ENCODE data around the gene RALY.

Gene RALY

DNA sequence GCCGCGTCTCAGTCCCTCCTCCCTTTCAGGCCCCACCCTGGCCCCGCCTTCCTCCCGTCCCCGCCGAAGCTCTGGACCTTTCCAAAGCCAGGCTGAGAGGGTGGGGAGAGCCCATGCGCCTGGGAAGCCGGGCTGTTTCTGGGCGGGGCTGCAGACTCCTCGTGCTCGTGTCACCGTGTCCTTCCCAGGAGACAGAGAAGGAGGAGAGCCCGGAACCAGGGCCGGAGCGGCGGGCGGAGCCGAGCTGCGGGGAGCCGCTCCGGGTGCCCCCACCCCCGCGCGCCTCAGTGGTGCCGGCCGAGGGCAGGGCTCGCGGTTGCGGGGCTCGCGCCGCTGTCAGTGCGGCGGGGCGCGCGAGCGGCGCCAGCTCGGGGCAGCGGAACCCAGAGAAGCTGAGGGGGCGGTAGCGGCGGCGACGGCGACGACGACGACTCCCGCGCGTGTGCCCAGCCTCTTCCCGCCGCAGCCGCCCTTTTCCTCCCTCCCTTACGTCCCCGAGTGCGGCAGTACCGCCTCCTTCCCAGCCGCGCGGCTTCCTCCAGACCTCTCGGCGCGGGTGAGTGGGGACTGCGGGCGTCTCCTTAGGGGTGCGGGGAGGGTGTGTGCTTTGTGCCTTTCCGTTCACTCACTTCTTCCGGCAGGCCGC, at the start of gene RALY:
RALY (plus strand) TSS at position 336 of the 646 bp plus-strand sequence. CDS start 78,164 bp downstream, outside the sequence.
- H3K4me3 ChIP-seq (ENCODE audit: low read depth in 1 of 5, low read length in 5 of 5), result peak within 1 kb of the TSS; percentile 84 to 100 (median 91)
- H3K27ac ChIP-seq (ENCODE audit: low read depth, low read length), result peak within 1 kb of the TSS; percentile 93
- peaks cover 14 to 47% (median 37%) of the 10 kb centered on the region in 5 donors for H3K4me1 ChIP-seq (ENCODE audit: control insufficient read depth in 5 of 5, insufficient read depth in 5 of 5, low read length in 5 of 5)
- H3K27me3 ChIP-seq (ENCODE audit: control insufficient read depth in 5 of 5, insufficient read depth in 4 of 5, low read length in 5 of 5), result no peaks in the 10 kb centered on the region
- no peaks in the 10 kb centered on the region for H3K36me3 ChIP-seq (ENCODE audit: control insufficient read depth in 5 of 5, insufficient read depth in 5 of 5, low read length in 5 of 5)
- H3K9ac ChIP-seq (ENCODE audit: low read length in 5 of 5), result peak within 1 kb of the TSS; percentile 82 to 95 (median 91)
- no peaks in the 10 kb centered on the region for H3K9me3 ChIP-seq (ENCODE audit: control insufficient read depth in 5 of 5, low read length in 5 of 5)

DNA sequence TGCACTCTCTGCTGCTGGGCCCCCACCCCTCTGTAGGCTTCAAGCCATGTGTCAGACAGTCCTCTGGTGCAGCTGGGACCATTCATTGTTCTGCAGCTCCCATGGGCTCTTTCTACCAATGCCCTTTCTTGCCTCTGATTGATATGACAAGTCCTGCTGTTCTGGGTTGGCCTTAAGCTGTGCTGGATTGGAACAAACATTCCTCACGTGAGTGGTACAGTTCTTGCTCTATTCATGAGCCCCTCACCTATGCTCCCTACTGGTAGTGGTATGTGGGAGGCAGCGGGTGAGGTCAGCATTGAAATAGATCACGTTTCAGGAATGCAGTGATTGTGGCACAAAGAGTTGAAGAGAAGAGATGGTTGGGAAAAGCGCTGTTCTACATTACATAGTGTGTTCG, 48.8 kb upstream of the RALY start:
- Histone ChIP-seq H3K9ac (ENCODE audit: low read length in 5 of 5) (no peak overlapping the region), H3K9me3 (ENCODE audit: control insufficient read depth in 5 of 5, low read length in 5 of 5) (peaks cover 11 to 24% (median 22%) of the 10 kb centered on the region in 5 donors), H3K27me3 (ENCODE audit: control insufficient read depth in 5 of 5, insufficient read depth in 4 of 5, low read length in 5 of 5) (no peaks in the 10 kb centered on the region), H3K27ac (ENCODE audit: low read depth, low read length) (no peak overlapping the region), H3K4me3 (ENCODE audit: low read depth in 1 of 5, low read length in 5 of 5) (no peak overlapping the region), H3K4me1 (ENCODE audit: control insufficient read depth in 5 of 5, insufficient read depth in 5 of 5, low read length in 5 of 5) (no peaks in the 10 kb centered on the region), H3K36me3 (ENCODE audit: control insufficient read depth in 5 of 5, insufficient read depth in 5 of 5, low read length in 5 of 5) (no peaks in the 10 kb centered on the region)

DNA sequence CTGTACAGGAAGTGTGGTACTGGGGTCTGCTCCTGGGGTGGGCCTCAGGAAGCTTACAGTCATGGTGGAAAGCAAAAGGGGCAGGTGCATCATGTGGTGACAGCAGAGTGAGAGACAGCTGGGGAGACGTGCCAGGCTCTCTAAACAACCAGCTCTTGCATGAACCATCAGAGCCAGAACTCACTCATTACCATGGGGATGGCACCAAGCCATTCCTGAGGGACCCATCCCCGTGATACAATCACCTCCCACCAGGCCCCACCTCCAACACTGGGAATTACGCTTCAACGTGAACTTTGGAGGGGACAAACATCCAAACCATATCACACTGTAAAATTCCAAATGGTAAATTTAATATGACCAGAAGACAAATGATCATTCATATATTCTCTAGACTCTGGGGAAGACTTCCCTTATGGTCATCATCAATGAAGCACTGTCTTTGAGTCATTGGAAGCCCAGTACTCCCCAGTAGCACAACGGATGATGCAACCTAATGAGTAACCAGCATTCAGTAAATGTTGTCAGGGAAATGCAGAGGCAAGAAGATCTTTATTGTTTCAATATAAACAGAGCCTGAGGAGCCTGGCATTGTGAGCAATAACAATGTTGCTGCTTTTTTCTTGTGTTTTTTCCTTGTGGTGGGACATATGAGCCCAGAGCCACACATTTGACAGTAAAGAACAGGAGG, 48.2 kb upstream of the RALY start:
- Histone ChIP-seq H3K36me3 (ENCODE audit: control insufficient read depth in 5 of 5, insufficient read depth in 5 of 5, low read length in 5 of 5) (no peaks in the 10 kb centered on the region), H3K27me3 (ENCODE audit: control insufficient read depth in 5 of 5, insufficient read depth in 4 of 5, low read length in 5 of 5) (no peaks in the 10 kb centered on the region), H3K4me1 (ENCODE audit: control insufficient read depth in 5 of 5, insufficient read depth in 5 of 5, low read length in 5 of 5) (no peaks in the 10 kb centered on the region), H3K4me3 (ENCODE audit: low read depth in 1 of 5, low read length in 5 of 5) (no peak overlapping the region), H3K9ac (ENCODE audit: low read length in 5 of 5) (no peak overlapping the region), H3K9me3 (ENCODE audit: control insufficient read depth in 5 of 5, low read length in 5 of 5) (peaks cover 11 to 24% (median 22%) of the 10 kb centered on the region in 5 donors), H3K27ac (ENCODE audit: low read depth, low read length) (no peak overlapping the region)

GRCh38 chr20:33947709-33948295, 45.9 kb upstream of the RALY start:
- Histone ChIP-seq H3K9me3 (ENCODE audit: control insufficient read depth in 5 of 5, low read length in 5 of 5) (peaks cover 11 to 24% (median 22%) of the 10 kb centered on the region in 5 donors), H3K4me1 (ENCODE audit: control insufficient read depth in 5 of 5, insufficient read depth in 5 of 5, low read length in 5 of 5) (no peaks in the 10 kb centered on the region), H3K36me3 (ENCODE audit: control insufficient read depth in 5 of 5, insufficient read depth in 5 of 5, low read length in 5 of 5) (no peaks in the 10 kb centered on the region), H3K27me3 (ENCODE audit: control insufficient read depth in 5 of 5, insufficient read depth in 4 of 5, low read length in 5 of 5) (no peaks in the 10 kb centered on the region), H3K27ac (ENCODE audit: low read depth, low read length) (no peak overlapping the region), H3K4me3 (ENCODE audit: low read depth in 1 of 5, low read length in 5 of 5) (peak overlapping the region in 1 of 5 donors; percentile 28), H3K9ac (ENCODE audit: low read length in 5 of 5) (no peak overlapping the region)

GRCh38 chr20:33948480-33948879, 45.2 kb upstream of the RALY start:
- Histone ChIP-seq H3K4me3 (ENCODE audit: low read depth in 1 of 5, low read length in 5 of 5) (peak overlapping the region in 2 of 5 donors; percentile 4 to 28), H3K9ac (ENCODE audit: low read length in 5 of 5) (no peak overlapping the region), H3K36me3 (ENCODE audit: control insufficient read depth in 5 of 5, insufficient read depth in 5 of 5, low read length in 5 of 5) (no peaks in the 10 kb centered on the region), H3K27ac (ENCODE audit: low read depth, low read length) (no peak overlapping the region), H3K4me1 (ENCODE audit: control insufficient read depth in 5 of 5, insufficient read depth in 5 of 5, low read length in 5 of 5) (no peaks in the 10 kb centered on the region), H3K27me3 (ENCODE audit: control insufficient read depth in 5 of 5, insufficient read depth in 4 of 5, low read length in 5 of 5) (no peaks in the 10 kb centered on the region), H3K9me3 (ENCODE audit: control insufficient read depth in 5 of 5, low read length in 5 of 5) (peaks cover 11 to 24% (median 22%) of the 10 kb centered on the region in 5 donors)

DNA sequence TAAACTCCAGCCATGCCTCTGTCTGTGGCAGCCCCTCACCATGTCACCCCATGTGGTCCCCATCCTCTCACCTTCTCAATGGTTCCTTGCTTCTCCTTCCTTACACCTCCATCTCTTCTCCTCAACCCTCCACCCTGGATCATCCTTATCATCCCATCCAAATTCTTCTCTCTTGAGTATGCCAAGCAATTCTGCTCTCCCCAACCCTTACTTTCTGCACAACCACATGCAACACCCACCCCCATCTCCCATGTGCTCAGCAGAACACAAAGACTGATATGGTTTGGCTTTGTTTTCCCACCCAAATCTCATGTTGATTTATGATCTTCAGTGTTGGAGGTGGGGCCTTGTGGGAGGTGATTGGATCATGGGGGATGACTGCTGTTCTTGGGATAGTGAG, 42.5 kb upstream of the RALY start:
- H3K36me3 ChIP-seq (ENCODE audit: control insufficient read depth in 5 of 5, insufficient read depth in 5 of 5, low read length in 5 of 5), result no peaks in the 10 kb centered on the region
- H3K9me3 ChIP-seq (ENCODE audit: control insufficient read depth in 5 of 5, low read length in 5 of 5), result peaks cover 11 to 24% (median 22%) of the 10 kb centered on the region in 5 donors
- no peak overlapping the region for H3K4me3 ChIP-seq (ENCODE audit: low read depth in 1 of 5, low read length in 5 of 5)
- no peak overlapping the region for H3K9ac ChIP-seq (ENCODE audit: low read length in 5 of 5)
- H3K27me3 ChIP-seq (ENCODE audit: control insufficient read depth in 5 of 5, insufficient read depth in 4 of 5, low read length in 5 of 5), result no peaks in the 10 kb centered on the region
- H3K27ac ChIP-seq (ENCODE audit: low read depth, low read length), result no peak overlapping the region
- no peaks in the 10 kb centered on the region for H3K4me1 ChIP-seq (ENCODE audit: control insufficient read depth in 5 of 5, insufficient read depth in 5 of 5, low read length in 5 of 5)

DNA sequence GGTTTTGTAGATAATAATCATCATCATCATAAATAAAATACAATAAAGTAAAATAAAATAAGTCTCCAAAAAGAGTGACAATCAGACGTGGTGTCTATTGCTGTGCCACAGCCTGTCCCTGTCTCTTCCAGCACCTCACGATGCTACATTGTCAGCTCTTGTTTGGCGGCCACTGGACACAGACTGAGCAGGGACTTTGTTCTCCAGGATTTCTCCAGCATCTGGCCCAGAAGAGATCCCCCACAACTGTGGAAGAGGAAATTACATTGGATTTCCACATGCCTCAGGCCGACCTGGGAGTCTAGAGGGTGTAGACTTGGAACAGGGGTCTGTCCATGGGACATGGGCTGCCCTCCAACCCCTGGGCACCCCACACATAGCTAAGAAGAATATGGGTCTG, 39.2 kb upstream of the RALY start:
- H3K27ac ChIP-seq (ENCODE audit: low read depth, low read length), result no peak overlapping the region
- H3K4me3 ChIP-seq (ENCODE audit: low read depth in 1 of 5, low read length in 5 of 5), result no peak overlapping the region

GRCh38 chr20:33963751-33964150, 30.0 kb upstream of the RALY start:
- Histone ChIP-seq H3K4me3 (ENCODE audit: low read depth in 1 of 5, low read length in 5 of 5) (no peak overlapping the region), H3K36me3 (ENCODE audit: control insufficient read depth in 5 of 5, insufficient read depth in 5 of 5, low read length in 5 of 5) (no peaks in the 10 kb centered on the region), H3K9me3 (ENCODE audit: control insufficient read depth in 5 of 5, low read length in 5 of 5) (peaks cover 0 to 3% (median 0%) of the 10 kb centered on the region in 5 donors), H3K27me3 (ENCODE audit: control insufficient read depth in 5 of 5, insufficient read depth in 4 of 5, low read length in 5 of 5) (no peaks in the 10 kb centered on the region), H3K9ac (ENCODE audit: low read length in 5 of 5) (no peak overlapping the region), H3K27ac (ENCODE audit: low read depth, low read length) (no peak overlapping the region), H3K4me1 (ENCODE audit: control insufficient read depth in 5 of 5, insufficient read depth in 5 of 5, low read length in 5 of 5) (peaks cover 0 to 5% (median 0%) of the 10 kb centered on the region in 5 donors)

More for the DNA sequence above, 39.2 kb upstream of the RALY start:
- H3K9ac ChIP-seq (ENCODE audit: low read length in 5 of 5), result no peak overlapping the region
- H3K4me1 ChIP-seq (ENCODE audit: control insufficient read depth in 5 of 5, insufficient read depth in 5 of 5, low read length in 5 of 5), result no peaks in the 10 kb centered on the region
- no peaks in the 10 kb centered on the region for H3K36me3 ChIP-seq (ENCODE audit: control insufficient read depth in 5 of 5, insufficient read depth in 5 of 5, low read length in 5 of 5)
- H3K9me3 ChIP-seq (ENCODE audit: control insufficient read depth in 5 of 5, low read length in 5 of 5), result peaks cover 0 to 3% (median 3%) of the 10 kb centered on the region in 5 donors
- no peaks in the 10 kb centered on the region for H3K27me3 ChIP-seq (ENCODE audit: control insufficient read depth in 5 of 5, insufficient read depth in 4 of 5, low read length in 5 of 5)

GRCh38 chr20:33964441-33964840, 29.3 kb upstream of the RALY start:
- no peaks in the 10 kb centered on the region for H3K36me3 ChIP-seq (ENCODE audit: control insufficient read depth in 5 of 5, insufficient read depth in 5 of 5, low read length in 5 of 5)
- H3K4me3 ChIP-seq (ENCODE audit: low read depth in 1 of 5, low read length in 5 of 5), result no peak overlapping the region
- H3K27ac ChIP-seq (ENCODE audit: low read depth, low read length), result no peak overlapping the region
- H3K9me3 ChIP-seq (ENCODE audit: control insufficient read depth in 5 of 5, low read length in 5 of 5), result peaks cover 0 to 3% (median 0%) of the 10 kb centered on the region in 5 donors
- no peaks in the 10 kb centered on the region for H3K27me3 ChIP-seq (ENCODE audit: control insufficient read depth in 5 of 5, insufficient read depth in 4 of 5, low read length in 5 of 5)
- H3K9ac ChIP-seq (ENCODE audit: low read length in 5 of 5), result no peak overlapping the region
- H3K4me1 ChIP-seq (ENCODE audit: control insufficient read depth in 5 of 5, insufficient read depth in 5 of 5, low read length in 5 of 5), result peaks cover 0 to 5% (median 0%) of the 10 kb centered on the region in 5 donors

- no peak overlapping the region for H3K27ac ChIP-seq (ENCODE audit: low read depth, low read length)
- peaks cover 0 to 3% (median 0%) of the 10 kb centered on the region in 5 donors for H3K9me3 ChIP-seq (ENCODE audit: control insufficient read depth in 5 of 5, low read length in 5 of 5)
- no peaks in the 10 kb centered on the region for H3K27me3 ChIP-seq (ENCODE audit: control insufficient read depth in 5 of 5, insufficient read depth in 4 of 5, low read length in 5 of 5)
- no peak overlapping the region for H3K4me3 ChIP-seq (ENCODE audit: low read depth in 1 of 5, low read length in 5 of 5)
- no peak overlapping the region for H3K9ac ChIP-seq (ENCODE audit: low read length in 5 of 5)
- H3K4me1 ChIP-seq (ENCODE audit: control insufficient read depth in 5 of 5, insufficient read depth in 5 of 5, low read length in 5 of 5), result peaks cover 0 to 5% (median 0%) of the 10 kb centered on the region in 5 donors
- no peaks in the 10 kb centered on the region for H3K36me3 ChIP-seq (ENCODE audit: control insufficient read depth in 5 of 5, insufficient read depth in 5 of 5, low read length in 5 of 5)
Observed at GRCh38 chr20:33967126-33967525, 26.6 kb upstream of the RALY start.

Measured in subcutaneous abdominal adipose tissue (tissue), 5 donors.